ENCODE measurements around the gene RSPH4A.
"Not testable (repeated sequence)": the region's sequence is repeated elsewhere in the genome, so short reads cannot be mapped to it uniquely, and the experiment has no call there.

The RSPH4A gene

GRCh38 chr6:116615937-116616736 lies at the start of gene RSPH4A:
RSPH4A (plus strand) TSS chr6:116616479; CDS start chr6:116616624, 145 bp downstream.
- in situ Hi-C loops (cut with HindIII; ENCODE audit: low sequenced_read_pairs) = no loop called here

- in situ Hi-C loops (cut with HindIII; ENCODE audit: low sequenced_read_pairs) = loop anchor here (25.0 kb wide), 1 partner anchor 306 kb away; the partner anchor contains the start of gene TSPYL4
Observed at GRCh38 chr6:116568111-116568510, 48.2 kb upstream of the RSPH4A start.

- in situ Hi-C loops (cut with HindIII; ENCODE audit: low sequenced_read_pairs) = loop anchor here (25.0 kb wide), 1 partner anchor 307 kb away; the partner anchor contains the start of gene TSPYL4
Observed at GRCh38 chr6:116568821-116569755, 47.2 kb upstream of the RSPH4A start.

GRCh38 chr6:116570856-116571682 lies 45.2 kb upstream of the RSPH4A start, which contains the start of gene RWDD1:
RWDD1 (plus strand) TSS chr6:116571504; CDS start chr6:116571583, 79 bp downstream.
- in situ Hi-C loops (cut with HindIII; ENCODE audit: low sequenced_read_pairs) = loop anchor here (25.0 kb wide), 1 partner anchor 309 kb away; the partner anchor contains the start of gene TSPYL4

GRCh38 chr6:116571683-116572000 lies 44.6 kb upstream of the RSPH4A start:
- in situ Hi-C loops (cut with HindIII; ENCODE audit: low sequenced_read_pairs) = loop anchor here (25.0 kb wide), 1 partner anchor 309 kb away; the partner anchor contains the start of gene TSPYL4

GRCh38 chr6:116572162-116572561 lies 44.1 kb upstream of the RSPH4A start:
- in situ Hi-C loops (cut with HindIII; ENCODE audit: low sequenced_read_pairs) = loop anchor here (25.0 kb wide), 1 partner anchor 310 kb away; the partner anchor contains the start of gene TSPYL4

- in situ Hi-C loops (cut with HindIII; ENCODE audit: low sequenced_read_pairs) = no loop called here
Observed at GRCh38 chr6:116575227-116575626, 41.1 kb upstream of the RSPH4A start.

GRCh38 chr6:116577486-116577885 lies 38.8 kb upstream of the RSPH4A start:
- in situ Hi-C loops (cut with HindIII; ENCODE audit: low sequenced_read_pairs) = no loop called here

- in situ Hi-C loops (cut with HindIII; ENCODE audit: low sequenced_read_pairs) = no loop called here
Observed at GRCh38 chr6:116578335-116578734, 37.9 kb upstream of the RSPH4A start.

GRCh38 chr6:116579143-116579542 lies 37.1 kb upstream of the RSPH4A start:
- in situ Hi-C loops (cut with HindIII; ENCODE audit: low sequenced_read_pairs) = no loop called here

GRCh38 chr6:116580198-116580597 lies 36.1 kb upstream of the RSPH4A start:
- in situ Hi-C loops (cut with HindIII; ENCODE audit: low sequenced_read_pairs) = no loop called here

- in situ Hi-C loops (cut with HindIII; ENCODE audit: low sequenced_read_pairs) = no loop called here
Observed at GRCh38 chr6:116586276-116586675, 30.0 kb upstream of the RSPH4A start.

GRCh38 chr6:116586738-116587137 lies 29.5 kb upstream of the RSPH4A start:
- in situ Hi-C loops (cut with HindIII; ENCODE audit: low sequenced_read_pairs) = no loop called here

- in situ Hi-C loops (cut with HindIII; ENCODE audit: low sequenced_read_pairs) = no loop called here
Observed at GRCh38 chr6:116595247-116595646, 21.0 kb upstream of the RSPH4A start.

GRCh38 chr6:116596815-116597214 lies 19.5 kb upstream of the RSPH4A start:
- in situ Hi-C loops (cut with HindIII; ENCODE audit: low sequenced_read_pairs) = no loop called here

- in situ Hi-C loops (cut with HindIII; ENCODE audit: low sequenced_read_pairs) = not testable (repeated sequence)
Observed at GRCh38 chr6:116603916-116604315, 12.4 kb upstream of the RSPH4A start.

GRCh38 chr6:116604868-116605267 lies 11.4 kb upstream of the RSPH4A start:
- in situ Hi-C loops (cut with HindIII; ENCODE audit: low sequenced_read_pairs) = not testable (repeated sequence)

- in situ Hi-C loops (cut with HindIII; ENCODE audit: low sequenced_read_pairs) = no loop called here
Observed at GRCh38 chr6:116605935-116606334, 10.3 kb upstream of the RSPH4A start.

- in situ Hi-C loops (cut with HindIII; ENCODE audit: low sequenced_read_pairs) = no loop called here
Observed at GRCh38 chr6:116611056-116611455, 5.2 kb upstream of the RSPH4A start.

GRCh38 chr6:116616737-116617053 lies 416 bp downstream of the RSPH4A start:
- in situ Hi-C loops (cut with HindIII; ENCODE audit: low sequenced_read_pairs) = no loop called here

All from endothelial cell of hepatic sinusoid (primary cell).